SK-N-SH (cell line): Measurements from ENCODE around the gene PFKFB3. TPM values are rescaled to one million over a fixed set of nuclear protein-coding genes. Genes with fewer than 3 reads are reported as not detected.

ENCODE experiments used
- CTCF ChIA-PET: fragments of 300-600, 350-600 bp; formaldehyde crosslinking; extraction: SDS; loops from one replicate; lab custom pipeline; 2021; lab: Yijun Ruan, JAX
- POLR2A ChIA-PET: fragments of 350-600 bp; sonication (Branson Sonifier 250); formaldehyde crosslinking; extraction: SDS; loops from one replicate; lab custom pipeline; 2020; ENCODE audit warnings: antibody characterized with exemption, inconsistent platforms; lab: Yijun Ruan, JAX
- DNase-seq: peaks from one replicate; pipeline ENCODE4 v3.0.0; 2012
- H2AFZ ChIP-seq: fragments of 200-600 bp; sonication (generic); 2 replicates; pipeline ENCODE4 v1.8.1; 2016; ENCODE audit warnings: antibody characterized with exemption, mild to moderate bottlenecking, low read depth
- H3F3A ChIP-seq: fragments of 200-600 bp; sonication (generic); replicated peaks from 2 replicates; pipeline ENCODE3; 2016; ENCODE audit warnings: antibody characterized with exemption, mild to moderate bottlenecking; ENCODE audit not compliant: insufficient read depth
- H3K27ac ChIP-seq, 2 experiments: fragments of 200-500 bp in 1 of 2; fragments of 200-600 bp in 1 of 2; sonication (Bioruptor generic) in 1 of 2; sonication (generic), shearing (Covaris generic) in 1 of 2; 2 replicates each; pipeline versions ENCODE4 v1.5.1 to v1.6.1; 2014 to 2016; ENCODE audit warnings: low read depth in 2 of 2, inconsistent platforms in 1 of 2, low read length in 1 of 2, mild to moderate bottlenecking in 1 of 2, mixed read lengths in 1 of 2
- H3K27me3 ChIP-seq: fragments of 200-600 bp; sonication (generic), shearing (Covaris generic); 2 replicates; pipeline ENCODE4 v1.6.1; 2016; ENCODE audit warnings: mixed run types; ENCODE audit not compliant: insufficient read depth
- H3K36me3 ChIP-seq, 2 experiments: fragments of 200-500 bp in 1 of 2; fragments of 200-600 bp in 1 of 2; sonication (Bioruptor generic) in 1 of 2; sonication (generic) in 1 of 2; replicated peaks in 1 of 2; 2 replicates each; pipeline versions ENCODE3 to v1.5.1; 2014 to 2016; ENCODE audit warnings: low read length in 1 of 2, mild to moderate bottlenecking in 1 of 2; ENCODE audit not compliant: insufficient read depth in 2 of 2, control insufficient read depth in 1 of 2
- H3K4me1 ChIP-seq, 2 experiments: fragments of 200-500 bp in 1 of 2; fragments of 200-600 bp in 1 of 2; sonication (Bioruptor generic) in 1 of 2; sonication (generic), shearing (Covaris generic) in 1 of 2; 2 replicates each; pipeline versions ENCODE4 v1.5.1 to v1.6.1; 2014 to 2016; ENCODE audit warnings: low read depth in 1 of 2, low read length in 1 of 2, mixed run types in 1 of 2; ENCODE audit not compliant: insufficient read depth in 2 of 2, control insufficient read depth in 1 of 2
- H3K4me2 ChIP-seq: fragments of 200-600 bp; sonication (generic), shearing (Covaris generic); 2 replicates; pipeline ENCODE4 v1.6.1; 2017; ENCODE audit warnings: mixed run types
- H3K4me3 ChIP-seq, 2 experiments: fragments of 200-500 bp in 1 of 2; fragments of 200-600 bp in 1 of 2; sonication (Bioruptor generic) in 1 of 2; sonication (generic), shearing (Covaris generic) in 1 of 2; 2 replicates each; pipeline versions ENCODE4 v1.5.1 to v1.8.1; 2014 to 2016; ENCODE audit warnings: low read depth in 2 of 2, inconsistent platforms in 1 of 2, low read length in 1 of 2, mild to moderate bottlenecking in 1 of 2, mixed read lengths in 1 of 2, moderate library complexity in 1 of 2
- H3K79me2 ChIP-seq: fragments of 200-600 bp; sonication (generic); 2 replicates; pipeline ENCODE4 v1.8.1; 2017; ENCODE audit warnings: mild to moderate bottlenecking; ENCODE audit not compliant: insufficient read depth
- H3K9ac ChIP-seq: fragments of 200-600 bp; sonication (generic); 2 replicates; pipeline ENCODE4 v1.6.1; 2017; ENCODE audit warnings: mixed run types
- H3K9me2 ChIP-seq: fragments of 200-600 bp; sonication (generic); 2 replicates; pipeline ENCODE4 v1.6.1; 2017; ENCODE audit warnings: mixed run types
- H3K9me3 ChIP-seq: fragments of 200-600 bp; sonication (generic); 2 replicates; pipeline ENCODE4 v1.6.1; 2017; ENCODE audit warnings: mixed run types, mild to moderate bottlenecking, moderate library complexity
- H4K20me1 ChIP-seq: fragments of 200-600 bp; sonication (generic); 2 replicates; pipeline ENCODE4 v1.6.1; 2017; ENCODE audit warnings: mild to moderate bottlenecking, mixed run types; ENCODE audit not compliant: insufficient read depth
- CHD2 ChIP-seq: fragments of 150-350 bp; IDR thresholded peaks from 2 replicates; pipeline ENCODE4 v1.6.1; 2018; ENCODE audit warnings: low read length; ENCODE audit not compliant: partially characterized antibody
- CTCF ChIP-seq: fragments of 200-600 bp; sonication (generic); IDR thresholded peaks from 2 replicates; pipeline ENCODE4 v1.6.1; 2017; ENCODE audit warnings: antibody characterized with exemption, mild to moderate bottlenecking, moderate library complexity
- ELF1 ChIP-seq: IDR thresholded peaks from 2 replicates; pipeline ENCODE4 v1.4.0; 2012
- EZH2phosphoT487 ChIP-seq: fragments of 200-600 bp; sonication (generic); IDR thresholded peaks from 2 replicates; pipeline ENCODE4 v1.6.1; 2017; ENCODE audit warnings: low read depth, mixed run types, mild to moderate bottlenecking, antibody characterized with exemption, moderate library complexity, borderline replicate concordance
- FOSL2 ChIP-seq: IDR thresholded peaks from 2 replicates; pipeline ENCODE4 v1.4.0; 2012; ENCODE audit warnings: low read depth, mild to moderate bottlenecking, moderate library complexity, borderline replicate concordance
- GABPA ChIP-seq: IDR thresholded peaks from 2 replicates; pipeline ENCODE4 v1.4.0; 2012; ENCODE audit warnings: low read depth, mild to moderate bottlenecking
- GATA2 ChIP-seq: sonication (generic); formaldehyde crosslinking; IDR thresholded peaks from 2 replicates; pipeline ENCODE4 v1.5.0; 2020; ENCODE audit warnings: mild to moderate bottlenecking, missing genetic modification reagents
- IRF3 ChIP-seq: fragments of 150-350 bp; IDR thresholded peaks from 2 replicates; pipeline ENCODE4 v1.6.1; 2016; ENCODE audit warnings: mild to moderate bottlenecking, low read depth, low read length
- JUND ChIP-seq: IDR thresholded peaks from 2 replicates; pipeline ENCODE4 v1.4.0; 2012
- MXI1 ChIP-seq: IDR thresholded peaks from 2 replicates; pipeline ENCODE4 v1.6.1; 2012; ENCODE audit warnings: mild to moderate bottlenecking, low read depth, low read length, improper control_type of control experiment
- NRF1 ChIP-seq: IDR thresholded peaks from 2 replicates; pipeline ENCODE4 v1.6.1; 2012; ENCODE audit warnings: low read depth, mild to moderate bottlenecking, low read length
- PBX3 ChIP-seq: IDR thresholded peaks from 2 replicates; pipeline ENCODE4; 2012
- RAD21 ChIP-seq: IDR thresholded peaks from 2 replicates; pipeline ENCODE4 v1.6.1; 2012; ENCODE audit warnings: mild to moderate bottlenecking, low read length
- RCOR1 ChIP-seq: fragments of 150-350 bp; IDR thresholded peaks from 2 replicates; pipeline ENCODE4 v1.6.1; 2017; ENCODE audit warnings: antibody characterized with exemption, low read length
- REST ChIP-seq: IDR thresholded peaks from 2 replicates; pipeline ENCODE4 v1.6.1; 2012; ENCODE audit warnings: mild to moderate bottlenecking, low read depth, low read length, moderate library complexity
- RFX5 ChIP-seq: IDR thresholded peaks from 2 replicates; pipeline ENCODE4 v1.6.1; 2012; ENCODE audit warnings: mild to moderate bottlenecking, improper control_type of control experiment, low read length
- RXRA ChIP-seq: IDR thresholded peaks from 2 replicates; pipeline ENCODE4 v1.4.0; 2012; ENCODE audit warnings: low read depth, mild to moderate bottlenecking, borderline replicate concordance
- SIN3A ChIP-seq: IDR thresholded peaks from 2 replicates; pipeline ENCODE4 v1.6.1; 2012; ENCODE audit warnings: low read depth, mild to moderate bottlenecking, low read length, moderate library complexity, borderline replicate concordance
- TEAD4 ChIP-seq: IDR thresholded peaks from 2 replicates; pipeline ENCODE4 v1.4.0; 2012; ENCODE audit warnings: mild to moderate bottlenecking, borderline replicate concordance; ENCODE audit not compliant: insufficient read depth
- ZBTB33 ChIP-seq: IDR thresholded peaks from 2 replicates; pipeline ENCODE4 v1.4.0; 2012; ENCODE audit warnings: low read depth, borderline replicate concordance
- WGBS: methylation state at CpG from one replicate; pipeline ENCODE4 v1.1.6; 2017; ENCODE audit warnings: low lambda C conversion rate; 5-methylcytosine and 5-hydroxymethylcytosine counted together
- polyA plus RNA-seq, 3 experiments: library from polyadenylated mRNA; depleted of rRNA; stranded (reverse); fragments of >200 nt; gene quantifications; 2 replicates each; pipeline ENCODE4 v1.2.3, GENCODE V29; 2012

Gene PFKFB3
- polyA plus RNA-seq, 1 of the 3 experiments (the other 2 are of a cell fraction) = 59.7 TPM

- 97% methylated on average over 2 of the region's 2 CpGs for WGBS
- Histone ChIP-seq H3K4me2 (no peak overlapping the region), H3K9me3 (no peaks in the 10 kb centered on the region), H3K9ac (no peak overlapping the region), H3K27me3 (no peaks in the 10 kb centered on the region), H4K20me1 (no peaks in the 10 kb centered on the region), H3K79me2 (peaks cover 28% of the 10 kb centered on the region; the same call in 1 of the 2 replicates), H3K27ac (no peak overlapping the region), H3K4me1 (peaks cover 5 to 6% of the 10 kb centered on the region in 2 experiments; a peak in 2 of 4 replicates), H3K36me3 (no peaks in the 10 kb centered on the region), H2AFZ (no peak overlapping the region), H3K9me2 (no peaks in the 10 kb centered on the region), H3K4me3 (no peak overlapping the region), H3F3A (no peaks in the 10 kb centered on the region)
- TF ChIP-seq REST (no peak), NRF1 (no peak), EZH2phosphoT487 (no peak), RCOR1 (no peak), GABPA (no peak), RFX5 (no peak), ZBTB33 (no peak), IRF3 (no peak), RXRA (no peak), JUND (no peak), MXI1 (no peak), CTCF (no peak), FOSL2 (no peak), CHD2 (no peak), RAD21 (no peak), PBX3 (no peak), SIN3A (no peak), ELF1 (no peak), TEAD4 (no peak), GATA2 (no peak)
- ChIA-PET CTCF (interaction anchor here (1.3 to 1.8 kb wide), 3 partner anchors 16 to 235 kb away, joined by 4 to 8 read pairs (median 6); partner anchors contain the start of gene PFKFB3), POLR2A (interaction anchor here (0.6 kb wide), 1 partner anchor 35 kb away, joined by 3 read pairs; the partner anchor contains the start of gene PFKFB3)
- DNase-seq = no peak
These were observed 35.3 kb upstream of the PFKFB3 start for GRCh38 chr10:6167456-6167855.
